Parathyroid adenoma (tissue), 2 donors: ENCODE data around the gene FKBP8.

Experiments
- H2AFZ ChIP-seq: fragments of 300-600 bp; sonication (generic); one replicate; pipeline ENCODE4 v1.7.0; 2017; ENCODE audit warnings: antibody characterized with exemption, mild to moderate bottlenecking
- H3K27ac ChIP-seq: fragments of 300-600 bp; sonication (generic); one replicate; pipeline ENCODE4 v1.7.0; 2017
- H3K27me3 ChIP-seq: fragments of 300-600 bp; sonication (generic); one replicate; pipeline ENCODE4 v1.7.0; 2017; ENCODE audit warnings: low read length; ENCODE audit not compliant: control insufficient read depth, insufficient read depth
- H3K36me3 ChIP-seq: fragments of 300-600 bp; sonication (generic); one replicate; pipeline ENCODE4 v1.7.0; 2017; ENCODE audit warnings: low read length; ENCODE audit not compliant: control insufficient read depth, insufficient read depth
- H3K4me1 ChIP-seq: fragments of 300-600 bp; sonication (generic); one replicate; pipeline ENCODE4 v1.7.0; 2017; ENCODE audit warnings: control low read depth
- H3K4me2 ChIP-seq: fragments of 300-600 bp; sonication (generic); one replicate; pipeline ENCODE4 v1.7.0; 2017; ENCODE audit warnings: low read length
- H3K4me3 ChIP-seq: fragments of 300-600 bp; sonication (generic); one replicate; pipeline ENCODE4 v1.7.0; 2017; ENCODE audit warnings: low read depth, low read length
- H3K79me2 ChIP-seq: fragments of 300-600 bp; sonication (generic); one replicate; pipeline ENCODE4 v1.7.0; 2017; ENCODE audit warnings: control low read depth
- H3K9ac ChIP-seq: fragments of 300-600 bp; sonication (generic); one replicate; pipeline ENCODE4 v1.7.0; 2017; ENCODE audit warnings: mild to moderate bottlenecking
- H3K9me3 ChIP-seq: fragments of 300-600 bp; sonication (generic); one replicate; pipeline ENCODE4 v1.7.0; 2017; ENCODE audit warnings: low read length; ENCODE audit not compliant: control insufficient read depth
- TF ChIP-seq, protein P1 (sequence below): fragments of 300-600 bp; sonication (generic); IDR thresholded peaks from one replicate; pipeline ENCODE4 v1.7.0; 2017; ENCODE audit warnings: antibody characterized with exemption, mild to moderate bottlenecking
- donor health status: primary hyperparathyroidism.

FKBP8 gene

GRCh38 chr19:18586306-18586705, 42.9 kb upstream of the FKBP8 start:
- Histone ChIP-seq H3K79me2 (no peaks in the 10 kb centered on the region), H3K4me3 (no peak overlapping the region), H3K27me3 (no peaks in the 10 kb centered on the region), H3K27ac (no peak overlapping the region), H3K36me3 (no peaks in the 10 kb centered on the region), H3K4me2 (no peak overlapping the region), H2AFZ (no peak overlapping the region), H3K9me3 (no peaks in the 10 kb centered on the region), H3K9ac (no peak overlapping the region), H3K4me1 (no peaks in the 10 kb centered on the region)
- TF ChIP-seq, protein P1, sequence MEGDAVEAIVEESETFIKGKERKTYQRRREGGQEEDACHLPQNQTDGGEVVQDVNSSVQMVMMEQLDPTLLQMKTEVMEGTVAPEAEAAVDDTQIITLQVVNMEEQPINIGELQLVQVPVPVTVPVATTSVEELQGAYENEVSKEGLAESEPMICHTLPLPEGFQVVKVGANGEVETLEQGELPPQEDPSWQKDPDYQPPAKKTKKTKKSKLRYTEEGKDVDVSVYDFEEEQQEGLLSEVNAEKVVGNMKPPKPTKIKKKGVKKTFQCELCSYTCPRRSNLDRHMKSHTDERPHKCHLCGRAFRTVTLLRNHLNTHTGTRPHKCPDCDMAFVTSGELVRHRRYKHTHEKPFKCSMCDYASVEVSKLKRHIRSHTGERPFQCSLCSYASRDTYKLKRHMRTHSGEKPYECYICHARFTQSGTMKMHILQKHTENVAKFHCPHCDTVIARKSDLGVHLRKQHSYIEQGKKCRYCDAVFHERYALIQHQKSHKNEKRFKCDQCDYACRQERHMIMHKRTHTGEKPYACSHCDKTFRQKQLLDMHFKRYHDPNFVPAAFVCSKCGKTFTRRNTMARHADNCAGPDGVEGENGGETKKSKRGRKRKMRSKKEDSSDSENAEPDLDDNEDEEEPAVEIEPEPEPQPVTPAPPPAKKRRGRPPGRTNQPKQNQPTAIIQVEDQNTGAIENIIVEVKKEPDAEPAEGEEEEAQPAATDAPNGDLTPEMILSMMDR: no peak

- Histone ChIP-seq H3K36me3 (no peaks in the 10 kb centered on the region), H3K4me3 (no peak overlapping the region), H3K27ac (no peak overlapping the region), H3K79me2 (no peaks in the 10 kb centered on the region), H3K9ac (no peak overlapping the region), H3K4me2 (no peak overlapping the region), H2AFZ (no peak overlapping the region), H3K27me3 (no peaks in the 10 kb centered on the region), H3K4me1 (no peaks in the 10 kb centered on the region), H3K9me3 (no peaks in the 10 kb centered on the region)
- TF ChIP-seq, protein P1: no peak
Observed at GRCh38 chr19:18580311-18580710, 36.9 kb upstream of the FKBP8 start.

GRCh38 chr19:18577365-18577914, 34.1 kb upstream of the FKBP8 start:
- TF ChIP-seq, protein P1: no peak
- Histone ChIP-seq H3K4me3 (no peak overlapping the region), H3K79me2 (peaks cover 11% of the 10 kb centered on the region), H3K4me1 (peaks cover 12% of the 10 kb centered on the region), H3K27ac (no peak overlapping the region), H3K9ac (no peak overlapping the region), H3K9me3 (no peaks in the 10 kb centered on the region), H3K4me2 (no peak overlapping the region), H3K36me3 (no peaks in the 10 kb centered on the region), H2AFZ (no peak overlapping the region), H3K27me3 (no peaks in the 10 kb centered on the region)

- Histone ChIP-seq H3K4me1 (peaks cover 14% of the 10 kb centered on the region), H2AFZ (no peak overlapping the region), H3K79me2 (peaks cover 16% of the 10 kb centered on the region), H3K27me3 (no peaks in the 10 kb centered on the region), H3K4me2 (no peak overlapping the region), H3K27ac (no peak overlapping the region), H3K4me3 (no peak overlapping the region), H3K9ac (no peak overlapping the region), H3K36me3 (no peaks in the 10 kb centered on the region), H3K9me3 (no peaks in the 10 kb centered on the region)
- TF ChIP-seq, protein P1: no peak
Observed at GRCh38 chr19:18576383-18576782, 33.0 kb upstream of the FKBP8 start.

DNA sequence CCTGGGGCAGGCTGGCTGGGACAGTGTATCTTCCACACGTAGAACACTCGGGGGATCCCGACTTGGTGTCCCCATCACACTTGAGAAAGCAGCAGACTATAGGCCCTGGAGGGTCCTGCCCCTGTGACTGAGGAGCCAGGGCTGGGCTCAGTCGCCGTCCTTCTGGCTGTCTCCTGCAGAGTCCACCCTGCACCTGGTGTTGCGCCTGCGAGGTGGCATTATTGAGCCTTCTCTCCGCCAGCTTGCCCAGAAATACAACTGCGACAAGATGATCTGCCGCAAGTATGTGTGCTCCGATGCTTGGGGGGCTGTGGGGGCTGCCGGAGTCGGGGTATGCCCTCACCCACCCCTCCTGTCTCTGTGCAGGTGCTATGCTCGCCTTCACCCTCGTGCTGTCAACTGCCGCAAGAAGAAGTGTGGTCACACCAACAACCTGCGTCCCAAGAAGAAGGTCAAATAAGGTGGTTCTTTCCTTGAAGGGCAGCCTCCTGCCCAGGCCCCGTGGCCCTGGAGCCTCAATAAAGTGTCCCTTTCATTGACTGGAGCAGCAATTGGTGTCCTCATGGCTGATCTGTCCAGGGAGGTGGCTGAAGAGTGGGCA, 31.4 kb upstream of the FKBP8 start:
- Histone ChIP-seq H3K9me3 (no peaks in the 10 kb centered on the region), H3K4me3 (no peak overlapping the region), H2AFZ (no peak overlapping the region), H3K4me1 (peaks cover 20% of the 10 kb centered on the region), H3K27me3 (no peaks in the 10 kb centered on the region), H3K9ac (no peak overlapping the region), H3K36me3 (no peaks in the 10 kb centered on the region), H3K79me2 (peaks cover 16% of the 10 kb centered on the region), H3K27ac (no peak overlapping the region), H3K4me2 (no peak overlapping the region)
- TF ChIP-seq, protein P1: no peak
